C4-2B (cell line): ENCODE data around the gene EXO5.

ENCODE experiments used
- H3K27ac ChIP-seq: fragments of 450-650 bp; 2 replicates; pipeline ENCODE4 v1.5.1; 2017
- ZFX ChIP-seq: fragments of 450-650 bp; IDR thresholded peaks from 2 replicates; pipeline ENCODE4 v1.6.1; 2017
- TF ChIP-seq, protein P1 (sequence below): fragments of 450-650 bp; conservative IDR thresholded peaks from 2 replicates; pipeline ENCODE4 v1.5.1; 2017; ENCODE audit warnings: mild to moderate bottlenecking

Gene EXO5, protein sequence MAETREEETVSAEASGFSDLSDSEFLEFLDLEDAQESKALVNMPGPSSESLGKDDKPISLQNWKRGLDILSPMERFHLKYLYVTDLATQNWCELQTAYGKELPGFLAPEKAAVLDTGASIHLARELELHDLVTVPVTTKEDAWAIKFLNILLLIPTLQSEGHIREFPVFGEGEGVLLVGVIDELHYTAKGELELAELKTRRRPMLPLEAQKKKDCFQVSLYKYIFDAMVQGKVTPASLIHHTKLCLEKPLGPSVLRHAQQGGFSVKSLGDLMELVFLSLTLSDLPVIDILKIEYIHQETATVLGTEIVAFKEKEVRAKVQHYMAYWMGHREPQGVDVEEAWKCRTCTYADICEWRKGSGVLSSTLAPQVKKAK

GRCh38 chr1:40508375-40509341 lies at the start of gene EXO5:
Gene EXO5 (plus strand): TSS chr1:40508767. CDS start chr1:40514545, 5,778 bp downstream.
- H3K27ac ChIP-seq: peak within 1 kb of the TSS; percentile 53
- TF ChIP-seq, protein P1, sequence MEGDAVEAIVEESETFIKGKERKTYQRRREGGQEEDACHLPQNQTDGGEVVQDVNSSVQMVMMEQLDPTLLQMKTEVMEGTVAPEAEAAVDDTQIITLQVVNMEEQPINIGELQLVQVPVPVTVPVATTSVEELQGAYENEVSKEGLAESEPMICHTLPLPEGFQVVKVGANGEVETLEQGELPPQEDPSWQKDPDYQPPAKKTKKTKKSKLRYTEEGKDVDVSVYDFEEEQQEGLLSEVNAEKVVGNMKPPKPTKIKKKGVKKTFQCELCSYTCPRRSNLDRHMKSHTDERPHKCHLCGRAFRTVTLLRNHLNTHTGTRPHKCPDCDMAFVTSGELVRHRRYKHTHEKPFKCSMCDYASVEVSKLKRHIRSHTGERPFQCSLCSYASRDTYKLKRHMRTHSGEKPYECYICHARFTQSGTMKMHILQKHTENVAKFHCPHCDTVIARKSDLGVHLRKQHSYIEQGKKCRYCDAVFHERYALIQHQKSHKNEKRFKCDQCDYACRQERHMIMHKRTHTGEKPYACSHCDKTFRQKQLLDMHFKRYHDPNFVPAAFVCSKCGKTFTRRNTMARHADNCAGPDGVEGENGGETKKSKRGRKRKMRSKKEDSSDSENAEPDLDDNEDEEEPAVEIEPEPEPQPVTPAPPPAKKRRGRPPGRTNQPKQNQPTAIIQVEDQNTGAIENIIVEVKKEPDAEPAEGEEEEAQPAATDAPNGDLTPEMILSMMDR: no peak
- TF ChIP-seq ZFX: peak; percentile 41

DNA sequence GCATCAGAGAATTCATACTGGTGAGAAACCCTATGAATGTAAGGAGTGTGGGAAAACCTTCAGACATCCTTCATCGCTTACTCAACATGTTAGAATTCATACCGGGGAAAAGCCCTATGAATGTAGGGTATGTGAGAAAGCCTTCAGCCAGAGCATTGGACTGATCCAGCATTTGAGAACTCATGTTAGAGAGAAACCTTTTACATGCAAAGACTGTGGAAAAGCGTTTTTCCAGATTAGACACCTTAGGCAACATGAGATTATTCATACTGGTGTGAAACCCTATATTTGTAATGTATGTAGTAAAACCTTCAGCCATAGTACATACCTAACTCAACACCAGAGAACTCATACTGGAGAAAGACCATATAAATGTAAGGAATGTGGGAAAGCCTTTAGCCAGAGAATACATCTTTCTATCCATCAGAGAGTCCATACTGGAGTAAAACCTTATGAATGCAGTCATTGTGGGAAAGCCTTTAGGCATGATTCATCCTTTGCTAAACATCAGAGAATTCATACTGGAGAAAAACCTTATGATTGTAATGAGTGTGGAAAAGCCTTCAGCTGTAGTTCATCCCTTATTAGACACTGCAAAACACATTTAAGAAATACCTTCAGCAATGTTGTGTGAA lies 45.5 kb upstream of the EXO5 start:
- no peak overlapping the region for H3K27ac ChIP-seq
- no peak for TF ChIP-seq ZFX
- TF ChIP-seq, protein P1: no peak

- TF ChIP-seq, protein P1: no peak
- no peak for TF ChIP-seq ZFX
Observed at GRCh38 chr1:40469327-40469726, 39.2 kb upstream of the EXO5 start.

GRCh38 chr1:40475268-40475667 lies 33.3 kb upstream of the EXO5 start:
- no peak overlapping the region for H3K27ac ChIP-seq
- TF ChIP-seq, protein P1: no peak
- no peak for TF ChIP-seq ZFX

More at GRCh38 chr1:40469327-40469726, 39.2 kb upstream of the EXO5 start:
- H3K27ac ChIP-seq: no peak overlapping the region

DNA sequence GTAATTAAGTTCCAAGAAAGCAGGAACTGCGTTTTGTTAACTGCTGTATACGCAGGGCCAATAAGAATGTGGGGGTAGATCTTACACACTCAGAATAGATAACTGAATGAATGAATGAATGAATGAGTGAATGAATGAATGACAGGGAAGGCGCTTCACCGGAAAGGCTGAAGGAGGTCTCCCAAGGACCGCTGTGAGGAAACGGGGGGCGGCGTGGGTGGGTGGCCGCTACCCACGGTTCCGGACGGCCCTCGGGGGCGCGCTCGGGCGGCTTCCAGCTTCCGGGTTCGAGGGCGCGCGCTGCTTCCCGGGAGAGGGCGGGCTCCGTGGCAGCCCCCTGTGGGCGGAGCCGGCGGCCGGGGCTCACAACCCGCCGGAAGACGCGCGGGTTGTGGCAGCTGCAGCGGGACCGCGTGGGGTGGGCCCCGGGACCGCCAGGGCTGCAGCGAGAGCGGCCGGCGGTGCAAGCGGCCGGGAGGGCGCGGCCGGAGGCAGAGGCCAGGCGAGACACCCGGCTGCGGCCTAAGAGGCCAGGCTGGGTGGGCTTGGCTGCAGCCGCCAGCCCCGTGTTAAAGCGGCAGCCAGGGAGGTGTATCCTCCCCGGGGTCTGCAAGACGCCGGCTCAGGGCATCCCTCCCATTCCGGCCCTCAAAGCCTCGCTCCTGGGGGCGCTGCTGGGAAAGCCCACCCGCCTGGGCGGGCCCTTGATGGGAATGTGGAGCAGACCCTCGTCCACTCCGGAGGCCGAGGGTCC lies 31.5 kb upstream of the EXO5 start, which contains the start of gene ZFP69:
ZFP69 (plus strand) TSS at position 367 of the 754 bp plus-strand sequence. CDS start 2,072 bp downstream, outside the sequence.
- no peak within 1 kb of the TSS for H3K27ac ChIP-seq
- TF ChIP-seq ZFX: no peak
- TF ChIP-seq, protein P1: no peak

- no peak for TF ChIP-seq ZFX
- TF ChIP-seq, protein P1: no peak
Observed at GRCh38 chr1:40477678-40478053, 30.9 kb upstream of the EXO5 start.

More at GRCh38 chr1:40477678-40478053, 30.9 kb upstream of the EXO5 start:
- no peak overlapping the region for H3K27ac ChIP-seq
